Epidermal melanocyte (primary cell): Measurements from ENCODE around the gene SETDB1.
"Not testable (repeated sequence)": the region's sequence is repeated elsewhere in the genome, so short reads cannot be mapped to it uniquely, and the experiment has no call there.

ENCODE experiments used
- DNase-seq: peaks from one replicate; pipeline ENCODE4 v3.0.0; 2011; ENCODE audit warnings: low spot score; ENCODE audit not compliant: insufficient read length

Gene SETDB1

GRCh38 chr1:150926097-150926741 lies at the start of gene SETDB1:
Gene SETDB1, plus strand, starts transcription at chr1:150926363. Its CDS starts 1,352 bp downstream, at chr1:150927715.
- peak; percentile 64 for DNase-seq

- DNase-seq = not testable (repeated sequence)
These were observed 47.2 kb upstream of the SETDB1 start for GRCh38 chr1:150878931-150879330.

GRCh38 chr1:150881331-150882070 lies 44.7 kb upstream of the SETDB1 start:
- peak; percentile 21 for DNase-seq

- not testable (repeated sequence) for DNase-seq
These were observed 43.0 kb upstream of the SETDB1 start for GRCh38 chr1:150883121-150883520.

- DNase-seq = no peak
These were observed 39.1 kb upstream of the SETDB1 start, which contains the start of gene CTXND2 for GRCh38 chr1:150887018-150887417. Gene CTXND2, plus strand, starts transcription at chr1:150887136. Its CDS starts 25,179 bp downstream, at chr1:150912315.

GRCh38 chr1:150888727-150889126 lies 37.4 kb upstream of the SETDB1 start:
- no peak for DNase-seq

GRCh38 chr1:150890033-150890416 lies 36.1 kb upstream of the SETDB1 start:
- no peak for DNase-seq

GRCh38 chr1:150893336-150893913 lies 32.7 kb upstream of the SETDB1 start:
- no peak for DNase-seq

- no peak for DNase-seq
These were observed 30.5 kb upstream of the SETDB1 start for GRCh38 chr1:150895618-150896017.

- not testable (repeated sequence) for DNase-seq
These were observed 26.4 kb upstream of the SETDB1 start for GRCh38 chr1:150899795-150900194.

GRCh38 chr1:150902346-150902745 lies 23.8 kb upstream of the SETDB1 start:
- no peak for DNase-seq

- DNase-seq = no peak
These were observed 23.4 kb upstream of the SETDB1 start for GRCh38 chr1:150902751-150903150.

- no peak for DNase-seq
These were observed 20.9 kb upstream of the SETDB1 start for GRCh38 chr1:150905301-150905700.

- no peak for DNase-seq
These were observed 19.8 kb upstream of the SETDB1 start for GRCh38 chr1:150906329-150906728.

- no peak for DNase-seq
These were observed 19.4 kb upstream of the SETDB1 start for GRCh38 chr1:150906813-150907212.

GRCh38 chr1:150909585-150910180 lies 16.5 kb upstream of the SETDB1 start:
- DNase-seq = no peak

GRCh38 chr1:150912623-150913022 lies 13.5 kb upstream of the SETDB1 start:
- no peak for DNase-seq

GRCh38 chr1:150917387-150917786 lies 8.8 kb upstream of the SETDB1 start:
- no peak for DNase-seq

GRCh38 chr1:150922519-150922975 lies 3.6 kb upstream of the SETDB1 start:
- no peak for DNase-seq

- no peak for DNase-seq
These were observed 1.1 kb upstream of the SETDB1 start for GRCh38 chr1:150925080-150925479.

GRCh38 chr1:150927624-150928023 lies 1.5 kb downstream of the SETDB1 start:
- no peak for DNase-seq

GRCh38 chr1:150928286-150928685 lies 2.1 kb downstream of the SETDB1 start:
- no peak for DNase-seq
